GM12801 (cell line): ENCODE measurements around the gene PTPN1.

Experiments
- CTCF ChIP-seq: IDR thresholded peaks from one replicate; pipeline ENCODE4 v1.5.1; 2011; ENCODE audit warnings: control low read depth; ENCODE audit not compliant: insufficient read length; ENCODE audit errors: extremely low read depth

The PTPN1 gene

GRCh38 chr20:50582092-50582491, 71.9 kb downstream of the PTPN1 start:
- no peak for TF ChIP-seq CTCF

GRCh38 chr20:50582591-50583234, 72.5 kb downstream of the PTPN1 start:
- TF ChIP-seq CTCF: no peak

GRCh38 chr20:50583442-50584150, 73.4 kb downstream of the PTPN1 start:
- no peak for TF ChIP-seq CTCF

GRCh38 chr20:50584687-50585086, 74.5 kb downstream of the PTPN1 start:
- no peak for TF ChIP-seq CTCF

- TF ChIP-seq CTCF: no peak
Measured at GRCh38 chr20:50585214-50585613, 75.0 kb downstream of the PTPN1 start.

- no peak for TF ChIP-seq CTCF
Measured at GRCh38 chr20:50585678-50586077, 75.5 kb downstream of the PTPN1 start.

- TF ChIP-seq CTCF: no peak
Measured at GRCh38 chr20:50586531-50587232, 76.5 kb downstream of the PTPN1 start.
